ENCODE data around the gene DHRS7. TPM values are rescaled to one million over a fixed set of nuclear protein-coding genes. Genes with fewer than 3 reads are reported as not detected.
A peak's percentile ranks its signal among the peaks of the same experiment; 100 is the strongest.

DHRS7 gene
- total RNA-seq, 1 experiment from 2014 or later = 71.4 TPM

- Mint-ChIP-seq H3K4me1 (ENCODE audit: insufficient read depth, unreplicated experiment) (peaks cover 24% of the 10 kb centered on the region), H3K4me3 (ENCODE audit: unreplicated experiment) (peak overlapping the region; percentile 93), H3K27ac (ENCODE audit: low read depth, unreplicated experiment) (peak overlapping the region; percentile 97), H3K27me3 (ENCODE audit: insufficient read depth, unreplicated experiment) (no peaks in the 10 kb centered on the region), H3K9me3 (ENCODE audit: unreplicated experiment) (no peaks in the 10 kb centered on the region), H3K36me3 (ENCODE audit: insufficient read depth, unreplicated experiment) (peaks cover 28% of the 10 kb centered on the region)
- no peak for DNase-seq (ENCODE audit: unreplicated experiment)
- intact Hi-C loops (cut with micrococcal nuclease) = loop anchor here (10.0 kb wide), 1 partner anchor 159 kb away; no protein-coding TSS in a partner anchor
- ChIA-PET CTCF (interaction anchor here (0.6 to 1.2 kb wide), 6 partner anchors 9 to 469 kb away, joined by 3 to 6 read pairs (median 4); partner anchors contain the start of gene DHRS7), POLR2A (interaction anchor here (0.7 to 2.1 kb wide), 6 partner anchors 9 to 131 kb away, joined by 3 to 7 read pairs (median 4); partner anchors contain the start of gene DHRS7)
- BruUV-seq (replicated peaks) = no TSS peak
- TF ChIP-seq CTCF (IDR thresholded peaks at IDR 0.05; ENCODE audit: unreplicated experiment) = no peak
Observed at GRCh38 chr14:60095781-60096450, 69.3 kb downstream of the DHRS7 start.

DNA sequence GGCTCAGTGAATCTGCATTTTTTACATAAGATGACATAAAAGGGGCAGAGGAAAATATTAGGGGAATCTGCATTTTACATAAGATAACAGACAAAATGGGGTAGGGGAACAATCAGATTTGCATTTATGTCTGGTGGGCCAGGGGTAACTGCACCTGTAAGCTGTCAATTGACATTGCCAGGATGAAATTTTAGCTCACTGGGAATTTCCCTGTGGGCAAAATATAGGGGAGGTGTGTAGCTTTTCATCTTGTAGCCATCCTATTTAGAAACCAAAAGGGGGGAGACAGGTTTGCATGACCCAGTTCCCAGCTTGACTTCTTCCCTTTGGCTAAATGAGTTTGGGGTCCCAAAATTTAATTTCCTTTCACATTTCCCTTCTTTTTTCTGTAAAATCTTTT is 70.0 kb downstream of the DHRS7 start:
- H3K4me3 Mint-ChIP-seq (ENCODE audit: unreplicated experiment) = peak overlapping the region; percentile 93
- intact Hi-C loops (cut with micrococcal nuclease) = loop anchor here (10.0 kb wide), 1 partner anchor 160 kb away; no protein-coding TSS in a partner anchor
- BruUV-seq (replicated peaks) = no TSS peak

GRCh38 chr14:60094306-60094897 is 70.8 kb downstream of the DHRS7 start:
- Mint-ChIP-seq H3K4me3 (ENCODE audit: unreplicated experiment) (peak overlapping the region; percentile 93), H3K9me3 (ENCODE audit: unreplicated experiment) (no peaks in the 10 kb centered on the region), H3K27me3 (ENCODE audit: insufficient read depth, unreplicated experiment) (no peaks in the 10 kb centered on the region), H3K27ac (ENCODE audit: low read depth, unreplicated experiment) (peak overlapping the region; percentile 97), H3K36me3 (ENCODE audit: insufficient read depth, unreplicated experiment) (peaks cover 19% of the 10 kb centered on the region), H3K4me1 (ENCODE audit: insufficient read depth, unreplicated experiment) (peaks cover 26% of the 10 kb centered on the region)
- no TSS peak for BruUV-seq (replicated peaks)
- CTCF ChIA-PET = no interaction called here
- intact Hi-C loops (cut with micrococcal nuclease) = loop anchor here (5.0 to 10.0 kb wide), 2 partner anchors 58 to 160 kb away; no protein-coding TSS in a partner anchor
- DNase-seq (ENCODE audit: unreplicated experiment) = no peak
- TF ChIP-seq CTCF (IDR thresholded peaks at IDR 0.05; ENCODE audit: unreplicated experiment) = no peak
- POLR2A ChIA-PET = interaction anchor here (2.1 to 2.6 kb wide), 2 partner anchors 10 to 15 kb away, joined by 6 to 21 read pairs; no protein-coding TSS in a partner anchor

More for the DNA sequence above, 70.0 kb downstream of the DHRS7 start:
- POLR2A ChIA-PET = interaction anchor here (0.7 to 2.1 kb wide), 6 partner anchors 9 to 130 kb away, joined by 3 to 7 read pairs (median 4); partner anchors contain the start of gene DHRS7
- Mint-ChIP-seq H3K36me3 (ENCODE audit: insufficient read depth, unreplicated experiment) (peaks cover 21% of the 10 kb centered on the region), H3K9me3 (ENCODE audit: unreplicated experiment) (no peaks in the 10 kb centered on the region), H3K4me1 (ENCODE audit: insufficient read depth, unreplicated experiment) (peaks cover 26% of the 10 kb centered on the region), H3K27me3 (ENCODE audit: insufficient read depth, unreplicated experiment) (no peaks in the 10 kb centered on the region), H3K27ac (ENCODE audit: low read depth, unreplicated experiment) (peak overlapping the region; percentile 97)
- no peak for TF ChIP-seq CTCF (IDR thresholded peaks at IDR 0.05; ENCODE audit: unreplicated experiment)
- CTCF ChIA-PET = interaction anchor here (0.6 to 1.2 kb wide), 4 partner anchors 10 to 469 kb away, joined by 3 to 6 read pairs (median 4); partner anchors contain the start of gene DHRS7
- no peak for DNase-seq (ENCODE audit: unreplicated experiment)

Other genes starting within 250 kb of the DHRS7 start
- not detected in 2 replicates for gene LRRC9, start 245.3 kb downstream of the DHRS7 start, total RNA-seq (2022)
- 62.8 and 63.3 TPM in 2 replicates for gene PCNX4, start 73.5 kb downstream of the DHRS7 start, total RNA-seq (2022)
- 47.2 and 50.4 TPM in 2 replicates for gene PPM1A, start 83.8 kb upstream of the DHRS7 start, total RNA-seq (2022)